IPS-15b (cell line): ENCODE results near the gene RC3H1.
"Not testable (repeated sequence)": the region's sequence is repeated elsewhere in the genome, so short reads cannot be mapped to it uniquely, and the experiment has no call there.

Experiments used
- H3K27me3 ChIP-seq: one replicate; pipeline ENCODE4 v1.6.1; 2013; ENCODE audit warnings: low read length; ENCODE audit not compliant: control insufficient read depth, insufficient read depth
- H3K36me3 ChIP-seq: one replicate; pipeline ENCODE4 v1.6.1; 2013; ENCODE audit warnings: low read length; ENCODE audit not compliant: control insufficient read depth, insufficient read depth
- H3K4me1 ChIP-seq: one replicate; pipeline ENCODE4 v1.6.1; 2013; ENCODE audit warnings: mild to moderate bottlenecking, low read length; ENCODE audit not compliant: control insufficient read depth, insufficient read depth
- H3K4me3 ChIP-seq: one replicate; pipeline ENCODE4 v1.5.1; 2013; ENCODE audit warnings: low read depth, low read length
- H3K9ac ChIP-seq: one replicate; pipeline ENCODE4 v1.6.1; 2013; ENCODE audit warnings: low read depth, mild to moderate bottlenecking, low read length
- H3K9me3 ChIP-seq: one replicate; pipeline ENCODE4 v1.6.1; 2013; ENCODE audit warnings: mild to moderate bottlenecking, low read length; ENCODE audit not compliant: control insufficient read depth, insufficient read depth

The RC3H1 gene

GRCh38 chr1:174042509-174042908 is 20.4 kb upstream of the RC3H1 start:
- not testable (repeated sequence) for H3K9ac ChIP-seq, H3K4me3 ChIP-seq, H3K4me1 ChIP-seq, H3K36me3 ChIP-seq, H3K9me3 ChIP-seq, H3K27me3 ChIP-seq

GRCh38 chr1:174041369-174041768 is 19.2 kb upstream of the RC3H1 start:
- no peaks in the 10 kb centered on the region for H3K9me3 ChIP-seq
- no peaks in the 10 kb centered on the region for H3K4me1 ChIP-seq
- H3K4me3 ChIP-seq = no peak overlapping the region
- no peaks in the 10 kb centered on the region for H3K27me3 ChIP-seq
- H3K36me3 ChIP-seq = no peaks in the 10 kb centered on the region
- H3K9ac ChIP-seq = no peak overlapping the region

- Histone ChIP-seq H3K9me3 (no peaks in the 10 kb centered on the region), H3K4me1 (no peaks in the 10 kb centered on the region), H3K9ac (no peak overlapping the region)
Measured at GRCh38 chr1:174040387-174040786, 18.2 kb upstream of the RC3H1 start.

GRCh38 chr1:174039027-174039426 is 16.9 kb upstream of the RC3H1 start:
- Histone ChIP-seq H3K4me1 (no peaks in the 10 kb centered on the region), H3K4me3 (no peak overlapping the region), H3K9ac (no peak overlapping the region), H3K36me3 (no peaks in the 10 kb centered on the region), H3K9me3 (no peaks in the 10 kb centered on the region), H3K27me3 (no peaks in the 10 kb centered on the region)

More at GRCh38 chr1:174040387-174040786, 18.2 kb upstream of the RC3H1 start:
- H3K36me3 ChIP-seq = no peaks in the 10 kb centered on the region
- no peak overlapping the region for H3K4me3 ChIP-seq
- no peaks in the 10 kb centered on the region for H3K27me3 ChIP-seq

GRCh38 chr1:174036798-174037197 is 14.6 kb upstream of the RC3H1 start:
- no peaks in the 10 kb centered on the region for H3K36me3 ChIP-seq
- no peaks in the 10 kb centered on the region for H3K9me3 ChIP-seq
- H3K4me1 ChIP-seq = no peaks in the 10 kb centered on the region
- H3K4me3 ChIP-seq = no peak overlapping the region
- H3K9ac ChIP-seq = no peak overlapping the region
- H3K27me3 ChIP-seq = peaks cover 14% of the 10 kb centered on the region

- no peaks in the 10 kb centered on the region for H3K36me3 ChIP-seq
- peaks cover 20% of the 10 kb centered on the region for H3K27me3 ChIP-seq
- H3K9me3 ChIP-seq = no peaks in the 10 kb centered on the region
- no peak overlapping the region for H3K9ac ChIP-seq
- H3K4me1 ChIP-seq = no peaks in the 10 kb centered on the region
- no peak overlapping the region for H3K4me3 ChIP-seq
Measured at GRCh38 chr1:174036204-174036603, 14.0 kb upstream of the RC3H1 start.

GRCh38 chr1:174032671-174033222 is 10.6 kb upstream of the RC3H1 start:
- no peaks in the 10 kb centered on the region for H3K9me3 ChIP-seq
- H3K4me1 ChIP-seq = no peaks in the 10 kb centered on the region
- H3K27me3 ChIP-seq = peaks cover 28% of the 10 kb centered on the region
- H3K4me3 ChIP-seq = no peak overlapping the region
- no peaks in the 10 kb centered on the region for H3K36me3 ChIP-seq
- H3K9ac ChIP-seq = no peak overlapping the region

GRCh38 chr1:174031099-174031498 is 8.9 kb upstream of the RC3H1 start:
- Histone ChIP-seq H3K9ac (no peak overlapping the region), H3K9me3 (no peaks in the 10 kb centered on the region), H3K4me3 (no peak overlapping the region), H3K4me1 (no peaks in the 10 kb centered on the region), H3K27me3 (peaks cover 28% of the 10 kb centered on the region), H3K36me3 (no peaks in the 10 kb centered on the region)

GRCh38 chr1:174028495-174028894 is 6.3 kb upstream of the RC3H1 start:
- no peak overlapping the region for H3K9ac ChIP-seq
- H3K27me3 ChIP-seq = peaks cover 27% of the 10 kb centered on the region
- peaks cover 2% of the 10 kb centered on the region for H3K4me1 ChIP-seq
- no peaks in the 10 kb centered on the region for H3K9me3 ChIP-seq
- no peaks in the 10 kb centered on the region for H3K36me3 ChIP-seq
- H3K4me3 ChIP-seq = no peak overlapping the region

GRCh38 chr1:174023440-174023839 is 1.3 kb upstream of the RC3H1 start:
- H3K4me3 ChIP-seq = no peak overlapping the region
- H3K27me3 ChIP-seq = no peaks in the 10 kb centered on the region
- no peaks in the 10 kb centered on the region for H3K9me3 ChIP-seq
- H3K9ac ChIP-seq = no peak overlapping the region
- no peaks in the 10 kb centered on the region for H3K36me3 ChIP-seq
- H3K4me1 ChIP-seq = peaks cover 16% of the 10 kb centered on the region

- H3K9ac ChIP-seq = no peak overlapping the region
- H3K9me3 ChIP-seq = no peaks in the 10 kb centered on the region
- H3K36me3 ChIP-seq = no peaks in the 10 kb centered on the region
Measured at GRCh38 chr1:174022976-174023277, 770 bp upstream of the RC3H1 start.

GRCh38 chr1:174021591-174022079 is 522 bp downstream of the RC3H1 start:
- peak overlapping the region; percentile 93 for H3K4me3 ChIP-seq
- H3K9ac ChIP-seq = peak overlapping the region; percentile 83
- no peaks in the 10 kb centered on the region for H3K36me3 ChIP-seq
- H3K4me1 ChIP-seq = peaks cover 16% of the 10 kb centered on the region
- H3K9me3 ChIP-seq = no peaks in the 10 kb centered on the region
- no peaks in the 10 kb centered on the region for H3K27me3 ChIP-seq

More at GRCh38 chr1:174022976-174023277, 770 bp upstream of the RC3H1 start:
- Histone ChIP-seq H3K4me3 (peak overlapping the region; percentile 93), H3K27me3 (no peaks in the 10 kb centered on the region), H3K4me1 (peaks cover 16% of the 10 kb centered on the region)
